Measurements from ENCODE around the gene RNF151. TPM values are rescaled to one million over a fixed set of nuclear protein-coding genes. Genes with fewer than 3 reads are reported as not detected.
"Not testable (repeated sequence)": the region's sequence is repeated elsewhere in the genome, so short reads cannot be mapped to it uniquely, and the experiment has no call there.

Gene RNF151
- total and polyA plus RNA-seq, 2 donors from 2014 or later = not detected

DNA sequence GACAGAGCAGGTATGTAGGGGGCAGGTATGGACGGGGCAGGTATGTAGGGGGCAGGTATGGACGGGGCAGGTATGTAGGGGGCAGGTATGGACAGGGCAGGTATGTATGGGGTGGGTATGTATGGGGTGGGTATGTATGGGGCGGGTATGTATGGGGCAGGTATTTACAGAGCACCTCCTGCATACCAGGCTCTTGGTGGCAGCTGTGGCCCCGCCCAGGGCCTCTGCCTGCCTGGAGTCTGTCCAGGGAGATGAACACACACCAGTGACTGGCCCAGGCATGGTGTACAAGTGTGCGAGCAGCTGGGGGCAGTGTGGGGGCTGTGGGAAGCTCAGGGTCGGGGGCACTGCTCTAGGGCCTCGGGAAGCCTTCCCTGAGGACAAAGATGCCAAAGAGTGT is 16.6 kb upstream of the RNF151 start:
- Histone ChIP-seq H3K36me3 (ENCODE audit: control insufficient read depth in 2 of 3, insufficient read depth in 3 of 3, low read length in 3 of 3) (no peaks in the 10 kb centered on the region), H3K4me3 (ENCODE audit: low read length in 3 of 3) (no peak overlapping the region), H3K4me1 (ENCODE audit: control insufficient read depth in 2 of 3, insufficient read depth in 2 of 3, low read depth in 1 of 3, low read length in 3 of 3) (no peaks in the 10 kb centered on the region), H3K27ac (ENCODE audit: low read depth in 2 of 2, low read length in 2 of 2) (no peak overlapping the region), H3K9ac (ENCODE audit: low read length in 3 of 3) (no peak overlapping the region), H3K9me3 (ENCODE audit: control insufficient read depth in 2 of 3, insufficient read depth in 1 of 3, low read length in 3 of 3) (no peaks in the 10 kb centered on the region), H3K27me3 (ENCODE audit: control insufficient read depth, insufficient read depth, low read length) (no peaks in the 10 kb centered on the region)
- no peak for DNase-seq
- TF ChIP-seq, protein P1, sequence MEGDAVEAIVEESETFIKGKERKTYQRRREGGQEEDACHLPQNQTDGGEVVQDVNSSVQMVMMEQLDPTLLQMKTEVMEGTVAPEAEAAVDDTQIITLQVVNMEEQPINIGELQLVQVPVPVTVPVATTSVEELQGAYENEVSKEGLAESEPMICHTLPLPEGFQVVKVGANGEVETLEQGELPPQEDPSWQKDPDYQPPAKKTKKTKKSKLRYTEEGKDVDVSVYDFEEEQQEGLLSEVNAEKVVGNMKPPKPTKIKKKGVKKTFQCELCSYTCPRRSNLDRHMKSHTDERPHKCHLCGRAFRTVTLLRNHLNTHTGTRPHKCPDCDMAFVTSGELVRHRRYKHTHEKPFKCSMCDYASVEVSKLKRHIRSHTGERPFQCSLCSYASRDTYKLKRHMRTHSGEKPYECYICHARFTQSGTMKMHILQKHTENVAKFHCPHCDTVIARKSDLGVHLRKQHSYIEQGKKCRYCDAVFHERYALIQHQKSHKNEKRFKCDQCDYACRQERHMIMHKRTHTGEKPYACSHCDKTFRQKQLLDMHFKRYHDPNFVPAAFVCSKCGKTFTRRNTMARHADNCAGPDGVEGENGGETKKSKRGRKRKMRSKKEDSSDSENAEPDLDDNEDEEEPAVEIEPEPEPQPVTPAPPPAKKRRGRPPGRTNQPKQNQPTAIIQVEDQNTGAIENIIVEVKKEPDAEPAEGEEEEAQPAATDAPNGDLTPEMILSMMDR (IDR thresholded peaks at IDR 0.05; ENCODE audit: borderline replicate concordance, extremely low read depth, insufficient read depth) = no peak
- intact Hi-C loops (cut with DNase I) = no loop called here
- FAIRE-seq = no peak

DNA sequence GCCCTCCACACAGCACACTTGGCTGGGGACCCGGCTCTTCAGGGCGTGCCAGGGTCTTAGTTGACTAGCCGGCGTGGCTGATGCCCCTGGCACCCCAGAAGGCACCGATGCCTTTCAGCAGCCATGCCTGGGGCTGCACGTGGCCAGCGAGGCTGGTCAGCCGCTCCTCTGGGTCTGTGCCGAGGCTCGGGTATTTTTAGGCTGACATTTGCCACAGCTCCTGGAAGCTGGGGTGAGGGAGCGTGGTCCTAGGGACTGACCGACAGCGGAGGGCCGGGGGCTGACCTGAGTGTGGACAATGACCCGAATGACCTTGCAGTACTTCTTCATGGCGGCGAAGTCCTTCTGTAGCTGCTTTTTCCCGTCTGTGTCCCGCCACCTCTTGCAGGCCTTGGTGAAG is 16.1 kb upstream of the RNF151 start:
- Histone ChIP-seq H3K4me1 (ENCODE audit: control insufficient read depth in 2 of 3, insufficient read depth in 2 of 3, low read depth in 1 of 3, low read length in 3 of 3) (no peaks in the 10 kb centered on the region), H3K9ac (ENCODE audit: low read length in 3 of 3) (no peak overlapping the region), H3K36me3 (ENCODE audit: control insufficient read depth in 2 of 3, insufficient read depth in 3 of 3, low read length in 3 of 3) (no peaks in the 10 kb centered on the region), H3K27me3 (ENCODE audit: control insufficient read depth, insufficient read depth, low read length) (no peaks in the 10 kb centered on the region), H3K9me3 (ENCODE audit: control insufficient read depth in 2 of 3, insufficient read depth in 1 of 3, low read length in 3 of 3) (no peaks in the 10 kb centered on the region), H3K27ac (ENCODE audit: low read depth in 2 of 2, low read length in 2 of 2) (no peak overlapping the region), H3K4me3 (ENCODE audit: low read length in 3 of 3) (no peak overlapping the region)
- TF ChIP-seq, protein P1 (IDR thresholded peaks at IDR 0.05; ENCODE audit: borderline replicate concordance, extremely low read depth, insufficient read depth) = no peak
- DNase-seq (no peak), FAIRE-seq (no peak)
- intact Hi-C loops (cut with DNase I) = no loop called here

DNA sequence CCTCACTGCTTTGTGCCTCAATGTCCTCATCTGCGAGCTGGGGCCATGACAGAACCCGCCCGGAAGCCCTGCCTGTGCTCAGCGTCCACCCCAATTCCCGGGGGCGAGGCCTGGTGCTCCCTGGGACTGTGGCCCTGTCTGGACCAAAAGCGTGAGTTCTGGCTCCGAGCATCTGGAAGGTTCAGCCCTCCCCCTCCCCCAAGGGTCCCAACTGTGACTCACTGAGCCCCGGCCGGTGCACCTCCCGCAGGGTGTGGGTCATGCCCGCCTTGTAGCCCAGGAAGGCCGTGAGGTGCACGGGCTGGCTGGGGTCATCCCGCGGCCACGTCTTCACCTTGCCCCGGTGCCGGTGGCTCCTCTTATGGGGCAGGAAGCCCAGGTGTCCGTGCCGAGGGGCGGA is 12.9 kb upstream of the RNF151 start:
- FAIRE-seq = no peak
- DNase-seq = no peak
- intact Hi-C loops (cut with DNase I) = no loop called here

DNA sequence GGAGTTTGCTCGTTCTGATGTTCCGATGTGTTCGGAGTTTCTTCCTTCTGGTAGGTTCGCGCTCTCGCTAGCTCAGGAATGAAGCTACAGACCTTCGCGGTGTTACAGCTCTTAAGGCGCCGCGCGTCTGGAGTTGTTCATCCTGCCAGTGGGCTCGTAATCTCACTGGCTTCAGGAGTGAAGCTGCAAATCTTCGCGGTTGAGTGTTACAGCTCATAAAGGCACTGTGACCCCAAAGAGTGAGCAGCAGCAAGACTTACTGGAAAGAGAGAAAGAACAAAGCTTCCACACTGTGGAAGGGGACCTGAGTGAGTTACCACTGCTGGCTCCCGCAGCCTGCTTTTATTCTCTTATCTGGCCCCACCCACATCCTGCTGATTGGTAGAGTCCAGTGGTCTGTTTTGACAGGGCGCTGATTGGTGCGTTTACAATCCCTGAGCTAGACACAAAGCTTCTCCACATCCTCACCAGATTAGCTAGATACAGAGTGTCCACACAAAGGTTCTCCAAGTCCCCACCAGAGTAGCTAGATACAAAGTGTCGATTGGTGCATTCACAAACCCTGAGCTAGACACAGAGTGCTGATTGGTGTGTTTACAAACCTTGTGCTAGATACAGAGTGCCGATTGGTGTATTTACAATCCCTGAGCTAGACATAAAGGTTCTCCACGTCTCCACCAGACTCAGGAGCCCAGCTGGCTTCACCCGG is 9.1 kb upstream of the RNF151 start:
- H3K36me3 ChIP-seq (ENCODE audit: control insufficient read depth in 2 of 3, insufficient read depth in 3 of 3, low read length in 3 of 3); H3K27ac ChIP-seq (ENCODE audit: low read depth in 2 of 2, low read length in 2 of 2); H3K9me3 ChIP-seq (ENCODE audit: control insufficient read depth in 2 of 3, insufficient read depth in 1 of 3, low read length in 3 of 3); H3K9ac ChIP-seq (ENCODE audit: low read length in 3 of 3); DNase-seq; intact Hi-C loops (cut with DNase I); H3K27me3 ChIP-seq (ENCODE audit: control insufficient read depth, insufficient read depth, low read length); FAIRE-seq; H3K4me1 ChIP-seq (ENCODE audit: control insufficient read depth in 2 of 3, insufficient read depth in 2 of 3, low read depth in 1 of 3, low read length in 3 of 3); H3K4me3 ChIP-seq (ENCODE audit: low read length in 3 of 3): not testable (repeated sequence)

More for the DNA sequence above, 12.9 kb upstream of the RNF151 start:
- Histone ChIP-seq H3K27ac (ENCODE audit: low read depth in 2 of 2, low read length in 2 of 2) (no peak overlapping the region), H3K9ac (ENCODE audit: low read length in 3 of 3) (no peak overlapping the region), H3K27me3 (ENCODE audit: control insufficient read depth, insufficient read depth, low read length) (no peaks in the 10 kb centered on the region), H3K4me1 (ENCODE audit: control insufficient read depth in 2 of 3, insufficient read depth in 2 of 3, low read depth in 1 of 3, low read length in 3 of 3) (peaks cover 0 to under 1% (median 0%) of the 10 kb centered on the region in 3 donors), H3K9me3 (ENCODE audit: control insufficient read depth in 2 of 3, insufficient read depth in 1 of 3, low read length in 3 of 3) (no peaks in the 10 kb centered on the region), H3K36me3 (ENCODE audit: control insufficient read depth in 2 of 3, insufficient read depth in 3 of 3, low read length in 3 of 3) (no peaks in the 10 kb centered on the region), H3K4me3 (ENCODE audit: low read length in 3 of 3) (no peak overlapping the region)
- TF ChIP-seq, protein P1 (IDR thresholded peaks at IDR 0.05; ENCODE audit: borderline replicate concordance, extremely low read depth, insufficient read depth) = no peak

DNA sequence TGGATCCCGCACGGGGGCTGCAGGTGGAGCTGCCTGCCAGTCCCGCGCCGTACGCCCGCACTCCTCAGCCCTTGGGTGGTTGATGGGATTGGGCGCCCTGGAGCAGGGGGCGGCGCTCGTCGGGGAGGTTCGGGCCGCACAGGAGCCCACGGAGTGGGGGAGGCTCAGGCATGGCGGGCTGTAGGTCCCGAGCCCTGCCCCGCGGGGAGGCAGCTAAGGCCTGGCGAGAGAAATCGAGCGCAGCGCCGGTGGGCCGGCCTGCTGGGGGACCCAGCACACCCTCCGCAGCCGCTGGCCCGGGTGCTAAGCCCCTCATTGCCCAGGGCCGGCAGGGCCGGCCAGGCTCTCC is 8.5 kb upstream of the RNF151 start:
- H3K9me3 ChIP-seq (ENCODE audit: control insufficient read depth in 2 of 3, insufficient read depth in 1 of 3, low read length in 3 of 3); H3K27me3 ChIP-seq (ENCODE audit: control insufficient read depth, insufficient read depth, low read length); H3K36me3 ChIP-seq (ENCODE audit: control insufficient read depth in 2 of 3, insufficient read depth in 3 of 3, low read length in 3 of 3); H3K4me3 ChIP-seq (ENCODE audit: low read length in 3 of 3); FAIRE-seq; H3K9ac ChIP-seq (ENCODE audit: low read length in 3 of 3); H3K4me1 ChIP-seq (ENCODE audit: control insufficient read depth in 2 of 3, insufficient read depth in 2 of 3, low read depth in 1 of 3, low read length in 3 of 3); H3K27ac ChIP-seq (ENCODE audit: low read depth in 2 of 2, low read length in 2 of 2); intact Hi-C loops (cut with DNase I): not testable (repeated sequence)
- DNase-seq = peak in 1 of 5 donors; percentile 46
